ENCODE measurements around the gene MAN1C1. TPM values are rescaled to one million over a fixed set of nuclear protein-coding genes. Genes with fewer than 3 reads are reported as not detected.
A peak's percentile ranks its signal among the peaks of the same experiment; 100 is the strongest.

The MAN1C1 gene
- total and polyA plus RNA-seq, 10 of the 15 experiments (the other 5 are each of a cell fraction or from before 2014, with no cell fraction given): 0.12 to 0.56 (median 0.22) TPM; not detected in 3

- no peak for TF ChIP-seq ZNF274 (IDR thresholded peaks at IDR 0.05; ENCODE audit: insufficient read depth, insufficient read length)
- no peak for TF ChIP-seq MTA3 (IDR thresholded peaks at IDR 0.05; ENCODE audit: borderline replicate concordance, low read length)
- no peak for TF ChIP-seq ZNF622 (IDR thresholded peaks at IDR 0.05)
- no peak for TF ChIP-seq ZNF217 (IDR thresholded peaks at IDR 0.05)
- TF ChIP-seq CREM (IDR thresholded peaks at IDR 0.05; ENCODE audit: low read depth): no peak
- no peak for TF ChIP-seq MEF2A (IDR thresholded peaks at IDR 0.05; ENCODE audit: insufficient read depth, low read depth, low read length)
- no peak for TF ChIP-seq SMAD5 (IDR thresholded peaks at IDR 0.05; ENCODE audit: low read depth)
- no peak for TF ChIP-seq MXI1 (IDR thresholded peaks at IDR 0.05; ENCODE audit: low read depth, low read length)
Measured at GRCh38 chr1:25621876-25622275, 5.3 kb downstream of the MAN1C1 start (continued).

GRCh38 chr1:25622531-25622930 is 5.9 kb downstream of the MAN1C1 start:
- H3K27ac ChIP-seq (ENCODE audit: control insufficient read depth, insufficient read depth): no peak overlapping the region
- no peak overlapping the region for H3K4me2 ChIP-seq (ENCODE audit: control insufficient read depth, insufficient read depth)
- intact Hi-C loops (cut with micrococcal nuclease; ENCODE audit: unreplicated experiment) (loop anchor here (5.0 kb wide), 1 partner anchor 55 kb away; no protein-coding TSS in a partner anchor), in situ Hi-C loops (cut with MboI) (no loop called here)
- ATAC-seq (peak; percentile 18; the same call in 1 of the 3 replicates), FAIRE-seq (no peak), DNase-seq (ENCODE audit: low read depth, low spot score) (no peak)
- no peak for TF ChIP-seq RB1 (IDR thresholded peaks at IDR 0.05; ENCODE audit: borderline replicate concordance)
- TF ChIP-seq NR2C1 (IDR thresholded peaks at IDR 0.05): no peak
- no peak for TF ChIP-seq ZNF384 (IDR thresholded peaks at IDR 0.05; ENCODE audit: borderline replicate concordance, low read depth, low read length)
- TF ChIP-seq NFIC (IDR thresholded peaks at IDR 0.05; ENCODE audit: low read depth, low read length): no peak
- no peaks in the 10 kb centered on the region for H3K9me3 ChIP-seq (replicated peaks; ENCODE audit: control insufficient read depth, insufficient read depth, low read length)
- ChIA-PET POLR2A (no interaction called here), RAD21 (ENCODE audit: unreplicated experiment) (no interaction called here), CTCF (no interaction called here), SMC1A (ENCODE audit: uncharacterized antibody, unreplicated experiment) (interaction anchor here (0.8 to 1.7 kb wide), 2 partner anchors 9 to 15 kb away, joined by 3 to 6 read pairs; no protein-coding TSS in a partner anchor)
- BruUV-seq (replicated peaks): no TSS peak
- WGBS (ENCODE audit: insufficient coverage, insufficient replicate concordance, low lambda C conversion rate, missing lambda C conversion rate): 92% methylated on average over 6 of the region's 6 CpGs
- H3K79me2 ChIP-seq (ENCODE audit: control insufficient read depth, insufficient read depth, low read length): no peaks in the 10 kb centered on the region
- H2AFZ ChIP-seq (ENCODE audit: control insufficient read depth, low read depth, low read length): no peak overlapping the region
- H3K4me1 ChIP-seq (ENCODE audit: control insufficient read depth, insufficient read depth, low read length): peaks cover 29% of the 10 kb centered on the region
- no peak overlapping the region for H3K4me3 ChIP-seq
- peaks cover 0 to 4% of the 10 kb centered on the region in 2 experiments; a peak in 2 of 4 replicates for H3K27me3 ChIP-seq (replicated peaks in 1 of 2; ENCODE audit: control insufficient read depth in 2 of 2, insufficient read depth in 2 of 2, low read length in 1 of 2)
- H3K36me3 ChIP-seq (ENCODE audit: control insufficient read depth in 2 of 2, insufficient read depth in 2 of 2, low read length in 1 of 2): no peaks in the 10 kb centered on the region
- H4K20me1 ChIP-seq (ENCODE audit: control insufficient read depth, insufficient read depth): no peaks in the 10 kb centered on the region
- H3K9ac ChIP-seq (ENCODE audit: control insufficient read depth, insufficient read depth, low read length): no peak overlapping the region

Measured in GM12878 (cell line).